HL-60 (cell line): ENCODE results near the gene BBS9.

ENCODE experiments used
- DNase-seq, 2 experiments: peaks; one replicate each; pipeline ENCODE4 v3.0.0-alpha.2; 2010 to 2020; ENCODE audit warnings: low read depth in 1 of 2, low spot score in 1 of 2
- H3K27ac ChIP-seq: fragments of 250-450 bp; sonication (Bioruptor Pico); replicated peaks from 2 replicates; pipeline ENCODE4 v1.5.1; 2020; ENCODE audit warnings: mild to moderate bottlenecking, moderate library complexity
- H3K27me3 ChIP-seq: fragments of 250-450 bp; sonication (Bioruptor Pico); 2 replicates; pipeline ENCODE4 v1.5.1; 2021; ENCODE audit warnings: mild to moderate bottlenecking, moderate library complexity; ENCODE audit not compliant: insufficient read depth, poor library complexity, severe bottlenecking
- H3K4me3 ChIP-seq: replicated peaks from 2 replicates; pipeline ENCODE4 v1.5.1; 2011; ENCODE audit warnings: mild to moderate bottlenecking, control low read depth, low read length; ENCODE audit not compliant: insufficient read depth
- CTCF ChIP-seq: IDR thresholded peaks from one replicate; pipeline ENCODE4 v1.5.1; 2011; ENCODE audit warnings: low read length, control low read depth, inconsistent platforms; ENCODE audit not compliant: insufficient read depth
- GABPA ChIP-seq: IDR thresholded peaks from 2 replicates; pipeline ENCODE4 v1.6.1; 2012; ENCODE audit warnings: low read depth
- POLR2AphosphoS5 ChIP-seq: IDR thresholded peaks from 2 replicates; pipeline ENCODE4 v1.6.1; 2012; ENCODE audit warnings: low read depth
- REST ChIP-seq: IDR thresholded peaks from 2 replicates; pipeline ENCODE4 v1.6.1; 2012; ENCODE audit warnings: low read depth; ENCODE audit not compliant: insufficient replicate concordance
- SPI1 ChIP-seq: IDR thresholded peaks from 2 replicates; pipeline ENCODE4 v1.6.1; 2012; ENCODE audit warnings: low read depth, mild to moderate bottlenecking, borderline replicate concordance

Gene BBS9

DNA sequence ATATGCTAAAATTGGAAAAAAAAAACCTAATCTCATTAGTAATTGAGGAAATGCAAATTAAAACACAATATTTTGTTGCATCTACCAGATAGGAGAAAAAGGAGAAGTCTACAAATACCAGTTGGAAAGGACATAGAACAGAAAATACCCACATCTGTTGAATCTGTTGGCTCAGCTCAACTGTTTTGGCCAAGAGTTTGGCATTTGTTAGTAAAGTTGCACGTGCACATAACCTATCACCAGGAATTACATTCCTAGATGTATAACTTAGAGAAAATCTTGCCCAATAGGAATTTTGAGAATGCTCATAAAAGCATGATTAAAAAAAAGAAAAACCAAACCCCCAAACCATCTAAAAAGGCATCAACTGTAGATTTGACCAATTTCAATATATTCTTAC lies 493.9 kb downstream of the BBS9 start:
- DNase-seq, result no peak
- Histone ChIP-seq H3K4me3 (no peak overlapping the region), H3K27ac (no peak overlapping the region), H3K27me3 (no peaks in the 10 kb centered on the region)
- TF ChIP-seq POLR2AphosphoS5, result no peak
- TF ChIP-seq REST, result no peak

- no peak for TF ChIP-seq REST
- H3K27ac ChIP-seq, result no peak overlapping the region
- no peak for DNase-seq
- no peak overlapping the region for H3K4me3 ChIP-seq
- H3K27me3 ChIP-seq, result no peaks in the 10 kb centered on the region
Measured at GRCh38 chr7:33624215-33624614, 494.9 kb downstream of the BBS9 start.

- H3K27me3 ChIP-seq, result no peaks in the 10 kb centered on the region
- no peak overlapping the region for H3K27ac ChIP-seq
- H3K4me3 ChIP-seq, result no peak overlapping the region
- TF ChIP-seq POLR2AphosphoS5 (no peak), CTCF (no peak), GABPA (no peak), SPI1 (no peak), REST (no peak)
- no peak for DNase-seq
Measured at GRCh38 chr7:33626869-33627268, 497.5 kb downstream of the BBS9 start.

GRCh38 chr7:33627741-33628140 lies 498.4 kb downstream of the BBS9 start:
- no peaks in the 10 kb centered on the region for H3K27me3 ChIP-seq
- no peak for TF ChIP-seq REST
- TF ChIP-seq CTCF, result no peak
- TF ChIP-seq SPI1, result no peak
- TF ChIP-seq POLR2AphosphoS5, result no peak
- TF ChIP-seq GABPA, result no peak
- DNase-seq, result no peak
- no peak overlapping the region for H3K27ac ChIP-seq
- H3K4me3 ChIP-seq, result no peak overlapping the region
